Measurements from ENCODE around the gene CENPP.

The CENPP gene

DNA sequence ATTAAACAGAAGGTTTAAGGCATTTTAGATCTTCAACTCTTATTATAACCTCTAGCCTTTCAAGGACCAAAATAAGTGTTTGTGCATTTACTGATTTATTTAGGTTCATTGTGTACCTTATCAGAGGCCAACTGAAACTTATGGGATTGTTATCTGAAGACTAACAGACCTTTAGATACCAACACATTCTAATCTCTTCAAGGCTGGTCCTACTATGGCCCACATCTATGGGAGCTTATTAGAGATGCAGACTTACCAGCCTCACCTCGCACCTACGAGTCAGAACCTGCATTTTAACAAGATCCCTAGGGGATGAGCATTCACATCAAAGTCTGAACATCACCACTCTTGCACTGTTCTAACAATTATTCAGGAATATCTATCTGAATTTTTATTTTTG, 34.2 kb upstream of the CENPP start:
- ChIA-PET CTCF (interaction anchor here (0.6 to 1.8 kb wide), 3 partner anchors 12 to 636 kb away, joined by 3 to 5 read pairs (median 3); no protein-coding TSS in a partner anchor), POLR2A (no interaction called here)
- Histone ChIP-seq H3K4me3 (ENCODE audit: control insufficient read depth in 1 of 7, extremely low read depth in 1 of 7, insufficient read depth in 4 of 7, low read depth in 2 of 7, low read length in 6 of 7) (peak overlapping the region in 2 of 7 experiments; percentile 92), H3K27me3 (replicated peaks in 2 of 5; ENCODE audit: control insufficient read depth in 4 of 5, insufficient read depth in 5 of 5, low read length in 4 of 5) (no peaks in the 10 kb centered on the region), H3K4me1 (ENCODE audit: control extremely low read depth in 1 of 4, control insufficient read depth in 4 of 4, insufficient read depth in 4 of 4, low read length in 3 of 4) (peaks cover 25 to 47% (median 39%) of the 10 kb centered on the region in 4 experiments), H3K27ac (ENCODE audit: insufficient read depth in 1 of 2, low read depth in 1 of 2, low read length in 2 of 2, poor library complexity in 1 of 2, severe bottlenecking in 2 of 2) (no peak overlapping the region), H3K9me3 (ENCODE audit: control extremely low read depth in 1 of 5, control insufficient read depth in 4 of 5, insufficient read depth in 2 of 5, low read depth in 1 of 5, low read length in 4 of 5) (no peaks in the 10 kb centered on the region), H3K36me3 (ENCODE audit: control insufficient read depth in 4 of 4, insufficient read depth in 4 of 4, low read length in 3 of 4) (peaks cover 7 to 37% (median 20%) of the 10 kb centered on the region in 4 experiments)
- 92% methylated on average over 2 of the region's 2 CpGs for WGBS (ENCODE audit: insufficient coverage)
- DNase-seq, result no peak

- peaks cover 25 to 49% (median 42%) of the 10 kb centered on the region in 4 experiments for H3K4me1 ChIP-seq (ENCODE audit: control extremely low read depth in 1 of 4, control insufficient read depth in 4 of 4, insufficient read depth in 4 of 4, low read length in 3 of 4)
- ChIA-PET CTCF (no interaction called here), POLR2A (interaction anchor here (0.6 kb wide), 1 partner anchor 781 kb away, joined by 3 read pairs; no protein-coding TSS in a partner anchor)
- 51% methylated on average over 7 of the region's 8 CpGs for WGBS (ENCODE audit: insufficient coverage)
- H3K27ac ChIP-seq (ENCODE audit: insufficient read depth in 1 of 2, low read depth in 1 of 2, low read length in 2 of 2, poor library complexity in 1 of 2, severe bottlenecking in 2 of 2), result peak overlapping the region; percentile 86 to 96
- no peaks in the 10 kb centered on the region for H3K9me3 ChIP-seq (ENCODE audit: control extremely low read depth in 1 of 5, control insufficient read depth in 4 of 5, insufficient read depth in 2 of 5, low read depth in 1 of 5, low read length in 4 of 5)
- peaks cover 8 to 35% (median 17%) of the 10 kb centered on the region in 4 experiments for H3K36me3 ChIP-seq (ENCODE audit: control insufficient read depth in 4 of 4, insufficient read depth in 4 of 4, low read length in 3 of 4)
- DNase-seq, result peak in 2 of 3 donors; percentile 4 to 36
- H3K27me3 ChIP-seq (replicated peaks in 2 of 5; ENCODE audit: control insufficient read depth in 4 of 5, insufficient read depth in 5 of 5, low read length in 4 of 5), result no peaks in the 10 kb centered on the region
- peak overlapping the region in 6 of 7 experiments; percentile 88 to 95 (median 92) for H3K4me3 ChIP-seq (ENCODE audit: control insufficient read depth in 1 of 7, extremely low read depth in 1 of 7, insufficient read depth in 4 of 7, low read depth in 2 of 7, low read length in 6 of 7)
Observed at GRCh38 chr9:92292338-92293074, 33.2 kb upstream of the CENPP start.

GRCh38 chr9:92293075-92293354, 32.7 kb upstream of the CENPP start:
- Histone ChIP-seq H3K27me3 (replicated peaks in 2 of 5; ENCODE audit: control insufficient read depth in 4 of 5, insufficient read depth in 5 of 5, low read length in 4 of 5) (no peaks in the 10 kb centered on the region), H3K27ac (ENCODE audit: insufficient read depth in 1 of 2, low read depth in 1 of 2, low read length in 2 of 2, poor library complexity in 1 of 2, severe bottlenecking in 2 of 2) (peak overlapping the region; percentile 86 to 96), H3K36me3 (ENCODE audit: control insufficient read depth in 4 of 4, insufficient read depth in 4 of 4, low read length in 3 of 4) (peaks cover 11 to 36% (median 16%) of the 10 kb centered on the region in 4 experiments), H3K4me3 (ENCODE audit: control insufficient read depth in 1 of 7, extremely low read depth in 1 of 7, insufficient read depth in 4 of 7, low read depth in 2 of 7, low read length in 6 of 7) (peak overlapping the region in 6 of 7 experiments; percentile 88 to 95 (median 92)), H3K9me3 (ENCODE audit: control extremely low read depth in 1 of 5, control insufficient read depth in 4 of 5, insufficient read depth in 2 of 5, low read depth in 1 of 5, low read length in 4 of 5) (no peaks in the 10 kb centered on the region), H3K4me1 (ENCODE audit: control extremely low read depth in 1 of 4, control insufficient read depth in 4 of 4, insufficient read depth in 4 of 4, low read length in 3 of 4) (peaks cover 25 to 49% (median 42%) of the 10 kb centered on the region in 4 experiments)
- CTCF ChIA-PET, result no interaction called here
- whole genome bisulfite sequencing (ENCODE audit: insufficient coverage), result no CpG with 5 or more reads among the region's 5 CpGs
- peak in 1 of 3 donors; percentile 10 for DNase-seq
- POLR2A ChIA-PET, result no interaction called here

DNA sequence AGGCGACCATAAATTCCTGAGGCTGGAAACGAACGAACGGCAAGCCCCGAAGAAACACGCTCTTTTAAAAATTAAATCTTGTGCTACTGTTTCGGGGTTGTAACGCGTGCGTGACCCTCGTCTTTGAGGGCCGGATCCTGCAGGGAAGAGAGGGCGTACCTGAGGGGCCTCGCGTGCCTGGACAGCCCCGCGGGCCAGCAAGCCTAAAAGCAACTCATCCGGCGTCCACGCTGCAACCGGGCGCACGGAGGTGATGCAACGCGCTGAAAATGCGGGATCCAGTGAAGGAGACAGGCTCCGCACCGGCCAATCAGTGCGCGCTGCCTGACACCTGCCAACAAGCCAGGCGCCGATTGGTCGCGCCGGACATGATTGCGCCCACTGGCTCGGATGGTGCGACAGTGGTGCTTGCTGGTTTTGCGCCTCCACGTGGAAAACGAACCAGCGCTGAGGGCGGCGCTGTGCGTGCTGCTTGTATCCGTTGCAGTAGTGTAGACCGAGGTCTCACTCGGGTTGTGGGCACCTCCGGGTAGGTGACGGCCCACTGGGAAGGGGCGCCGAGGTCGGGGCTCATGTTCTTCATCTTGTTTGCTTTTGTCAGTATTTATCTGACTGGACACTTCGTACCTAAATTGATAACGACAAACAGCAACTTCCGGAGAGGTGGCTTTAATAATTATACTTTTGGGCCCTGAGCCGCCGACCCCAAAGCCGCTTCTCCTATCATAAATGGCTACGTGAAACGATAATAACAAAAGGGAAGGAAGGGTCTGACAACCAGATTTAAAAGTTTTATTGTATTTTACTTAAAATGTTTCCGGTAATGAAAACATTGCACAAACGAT, 32.1 kb upstream of the CENPP start, which contains the start of gene IARS1:
TSS of gene IARS1 (minus strand) at position 246 of the 845 bp plus-strand sequence. CDS start 4,278 bp downstream, outside the sequence.
- peak within 1 kb of the TSS; percentile 73 to 95 (median 92) for H3K4me3 ChIP-seq (ENCODE audit: control insufficient read depth in 1 of 7, extremely low read depth in 1 of 7, insufficient read depth in 4 of 7, low read depth in 2 of 7, low read length in 6 of 7)
- H3K4me1 ChIP-seq (ENCODE audit: control extremely low read depth in 1 of 4, control insufficient read depth in 4 of 4, insufficient read depth in 4 of 4, low read length in 3 of 4), result peaks cover 25 to 50% (median 42%) of the 10 kb centered on the region in 4 experiments
- under 1% methylated on average over 55 of the region's 63 CpGs for WGBS (ENCODE audit: insufficient coverage)
- peak; percentile 98 to 99 (median 99) for DNase-seq
- no peaks in the 10 kb centered on the region for H3K9me3 ChIP-seq (ENCODE audit: control extremely low read depth in 1 of 5, control insufficient read depth in 4 of 5, insufficient read depth in 2 of 5, low read depth in 1 of 5, low read length in 4 of 5)
- POLR2A ChIA-PET, result no interaction called here
- peaks cover 11 to 36% (median 16%) of the 10 kb centered on the region in 4 experiments for H3K36me3 ChIP-seq (ENCODE audit: control insufficient read depth in 4 of 4, insufficient read depth in 4 of 4, low read length in 3 of 4)
- peak within 1 kb of the TSS; percentile 86 to 96 for H3K27ac ChIP-seq (ENCODE audit: insufficient read depth in 1 of 2, low read depth in 1 of 2, low read length in 2 of 2, poor library complexity in 1 of 2, severe bottlenecking in 2 of 2)
- no peaks in the 10 kb centered on the region for H3K27me3 ChIP-seq (replicated peaks in 2 of 5; ENCODE audit: control insufficient read depth in 4 of 5, insufficient read depth in 5 of 5, low read length in 4 of 5)
- CTCF ChIA-PET, result no interaction called here

GRCh38 chr9:92294297-92294676, 31.5 kb upstream of the CENPP start:
- ChIA-PET POLR2A (no interaction called here), CTCF (interaction anchor here (1.4 kb wide), 1 partner anchor 341 kb away, joined by 4 read pairs; no protein-coding TSS in a partner anchor)
- Histone ChIP-seq H3K27me3 (replicated peaks in 2 of 5; ENCODE audit: control insufficient read depth in 4 of 5, insufficient read depth in 5 of 5, low read length in 4 of 5) (no peaks in the 10 kb centered on the region), H3K9me3 (ENCODE audit: control extremely low read depth in 1 of 5, control insufficient read depth in 4 of 5, insufficient read depth in 2 of 5, low read depth in 1 of 5, low read length in 4 of 5) (no peaks in the 10 kb centered on the region), H3K4me3 (ENCODE audit: control insufficient read depth in 1 of 7, extremely low read depth in 1 of 7, insufficient read depth in 4 of 7, low read depth in 2 of 7, low read length in 6 of 7) (peak overlapping the region in 6 of 7 experiments; percentile 88 to 95 (median 92)), H3K27ac (ENCODE audit: insufficient read depth in 1 of 2, low read depth in 1 of 2, low read length in 2 of 2, poor library complexity in 1 of 2, severe bottlenecking in 2 of 2) (peak overlapping the region; percentile 78 to 96), H3K36me3 (ENCODE audit: control insufficient read depth in 4 of 4, insufficient read depth in 4 of 4, low read length in 3 of 4) (peaks cover 15 to 41% (median 19%) of the 10 kb centered on the region in 4 experiments), H3K4me1 (ENCODE audit: control extremely low read depth in 1 of 4, control insufficient read depth in 4 of 4, insufficient read depth in 4 of 4, low read length in 3 of 4) (peaks cover 25 to 50% (median 42%) of the 10 kb centered on the region in 4 experiments)
- peak in 2 of 3 donors; percentile 31 to 47 for DNase-seq
- WGBS (ENCODE audit: insufficient coverage), result 27% methylated on average over 13 of the region's 13 CpGs

- Histone ChIP-seq H3K4me3 (ENCODE audit: control insufficient read depth in 1 of 7, extremely low read depth in 1 of 7, insufficient read depth in 4 of 7, low read depth in 2 of 7, low read length in 6 of 7) (peak overlapping the region in 3 of 7 experiments; percentile 14 to 43 (median 24)), H3K4me1 (ENCODE audit: control extremely low read depth in 1 of 4, control insufficient read depth in 4 of 4, insufficient read depth in 4 of 4, low read length in 3 of 4) (peaks cover 25 to 50% (median 42%) of the 10 kb centered on the region in 4 experiments), H3K36me3 (ENCODE audit: control insufficient read depth in 4 of 4, insufficient read depth in 4 of 4, low read length in 3 of 4) (peaks cover 19 to 42% (median 26%) of the 10 kb centered on the region in 4 experiments), H3K27me3 (replicated peaks in 2 of 5; ENCODE audit: control insufficient read depth in 4 of 5, insufficient read depth in 5 of 5, low read length in 4 of 5) (no peaks in the 10 kb centered on the region), H3K9me3 (ENCODE audit: control extremely low read depth in 1 of 5, control insufficient read depth in 4 of 5, insufficient read depth in 2 of 5, low read depth in 1 of 5, low read length in 4 of 5) (no peaks in the 10 kb centered on the region), H3K27ac (ENCODE audit: insufficient read depth in 1 of 2, low read depth in 1 of 2, low read length in 2 of 2, poor library complexity in 1 of 2, severe bottlenecking in 2 of 2) (peak overlapping the region; percentile 78 to 96)
- ChIA-PET POLR2A (interaction anchor here (0.9 kb wide), 1 partner anchor 30 kb away, joined by 4 read pairs; the partner anchor contains the start of genes CENPP and NOL8), CTCF (interaction anchor here (1.4 to 2.3 kb wide), 4 partner anchors 9 to 340 kb away, joined by 3 to 5 read pairs (median 4); no protein-coding TSS in a partner anchor)
- WGBS (ENCODE audit: insufficient coverage), result 76% methylated on average over 5 of the region's 7 CpGs
- DNase-seq, result peak; percentile 24 to 54 (median 31)
Observed at GRCh38 chr9:92295240-92295790, 30.4 kb upstream of the CENPP start.

Data from common myeloid progenitor, CD34-positive (primary cell).